A549 treated with DMSO at 1 μM for 4 hours (cell line): ENCODE measurements around the gene CTNNA2. TPM values are rescaled to one million over a fixed set of nuclear protein-coding genes. Genes with fewer than 3 reads are reported as not detected.

Experiments
- total RNA-seq: library from RNA; stranded (reverse); fragments of 200-300 nt; extraction: Qiagen RNA extraction; gene quantifications from 5 replicates; pipeline ENCODE4 v1.2.3, GENCODE V29; 2022; ENCODE audit warnings: low read depth

The CTNNA2 gene
- 0.17 to 0.52 TPM (median 0.22 TPM) in 5 replicates for total RNA-seq

DNA sequence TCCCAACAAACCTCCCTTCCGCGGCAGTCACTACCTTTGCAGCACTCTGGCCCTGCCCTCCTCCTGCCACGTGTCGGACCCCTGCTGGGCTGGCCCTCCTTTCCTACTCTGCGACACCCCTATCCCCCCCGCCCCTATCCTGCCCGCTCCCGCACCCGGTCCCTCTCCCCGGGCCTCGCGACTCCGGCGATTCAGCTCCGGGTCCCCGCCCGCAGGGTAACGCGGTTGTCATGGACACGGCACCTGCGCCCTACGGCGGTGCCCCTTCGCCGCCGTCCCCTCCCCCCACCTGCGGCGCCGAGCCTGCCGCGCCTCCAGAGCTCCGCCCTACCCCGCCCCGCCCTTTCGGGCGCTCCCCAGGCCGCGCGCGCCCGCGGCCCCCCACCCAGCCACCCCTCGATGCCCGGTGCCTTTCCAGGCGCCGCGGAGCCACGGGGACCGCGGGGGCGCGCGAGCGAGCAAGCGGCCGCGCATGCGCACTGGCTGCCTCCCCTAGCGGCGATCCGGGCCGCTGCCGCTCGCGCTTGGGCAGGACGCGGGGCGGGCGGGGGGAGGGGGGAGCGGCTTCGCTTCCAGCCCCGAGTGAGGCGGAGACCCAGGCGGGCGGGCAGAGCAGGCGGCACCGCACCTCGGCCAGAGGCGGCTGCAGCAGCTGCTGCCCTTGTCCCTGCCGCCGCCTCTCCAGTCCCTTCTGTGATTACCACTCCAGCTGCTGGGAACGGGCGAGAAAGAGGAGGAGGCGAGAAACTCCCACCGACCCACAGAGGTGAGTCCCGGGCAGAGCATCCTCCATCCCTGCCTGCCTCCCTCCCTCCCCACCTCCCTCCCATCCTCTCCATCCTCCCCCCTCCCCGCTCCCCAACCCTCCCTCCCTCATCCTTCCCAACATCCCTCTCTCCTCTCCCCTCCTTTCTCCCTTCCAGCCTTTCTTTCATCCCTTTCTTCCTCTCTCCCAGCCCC is at the start of gene CTNNA2:
Gene CTNNA2 (plus strand): TSS at position 610 of the 960 bp plus-strand sequence.

DNA sequence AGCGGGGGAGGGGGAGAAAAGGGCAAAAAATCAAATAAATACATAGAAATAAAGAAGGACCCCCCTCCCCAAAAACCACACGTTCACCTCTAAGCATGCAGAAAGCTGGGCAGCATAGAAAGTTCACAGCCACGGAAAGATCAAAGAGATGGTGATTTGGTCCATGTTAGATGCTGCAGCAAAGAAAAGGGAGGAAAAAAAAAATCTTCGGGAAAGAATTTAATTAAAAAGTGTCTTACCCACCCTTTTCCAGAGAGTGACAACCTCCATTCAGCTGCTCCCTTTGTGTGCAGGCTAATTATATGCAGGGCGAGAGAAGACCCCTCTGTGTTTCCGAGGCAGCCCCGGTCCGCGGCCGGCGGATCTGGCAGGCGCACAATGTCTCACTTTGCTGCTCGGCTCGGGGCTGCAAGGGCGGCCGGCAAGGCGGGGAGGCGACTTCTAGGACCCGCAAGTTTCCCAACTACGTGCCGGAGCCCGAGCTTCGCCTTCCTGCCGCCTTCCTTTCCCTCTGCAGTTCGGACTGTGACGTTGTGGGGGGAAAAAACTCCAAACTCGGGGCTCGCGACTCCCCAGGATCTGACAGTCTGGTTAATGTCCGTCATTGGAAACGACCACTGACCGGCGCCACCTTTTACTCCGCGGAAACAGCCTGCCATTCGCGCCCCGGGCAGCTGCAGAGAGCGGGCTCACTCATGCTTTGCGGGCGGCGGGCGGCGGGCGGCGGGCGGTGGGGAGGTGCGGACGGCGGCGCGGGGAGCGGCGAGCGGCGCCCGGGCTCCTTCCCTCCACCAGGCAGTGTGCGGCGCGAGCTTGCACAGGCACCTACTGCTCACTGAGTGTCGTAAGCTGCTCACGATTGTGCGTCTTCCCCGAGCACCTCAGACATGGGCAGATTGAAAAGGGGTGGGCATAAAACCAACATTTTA is 791.3 kb downstream of the CTNNA2 start, which contains the start of gene LRRTM1:
Gene LRRTM1 (minus strand): TSS at position 844 of the 929 bp plus-strand sequence. CDS start 933 bp downstream, outside the sequence.

